Astrocyte (in vitro differentiated cells and primary cell): ENCODE data around the gene IVD. TPM values are rescaled to one million over a fixed set of nuclear protein-coding genes. Genes with fewer than 3 reads are reported as not detected.

Source experiments
- DNase-seq: peaks from one replicate; pipeline ENCODE4 v3.0.0-alpha.2; 2010; ENCODE audit warnings: low read depth
- FAIRE-seq: peaks from 2 replicates; lab custom pipeline; 2011; peaks lifted over from hg19 to GRCh38; lab: Jason Lieb, UNC
- H2AFZ ChIP-seq: 2 replicates; pipeline ENCODE4 v1.6.0; 2012; ENCODE audit warnings: low read depth, low read length, inconsistent platforms
- H3K27ac ChIP-seq: 2 replicates; pipeline ENCODE4 v1.5.1; 2011; ENCODE audit warnings: low read depth, low read length, inconsistent platforms
- H3K27me3 ChIP-seq: 2 replicates; pipeline ENCODE4 v1.6.0; 2011; ENCODE audit warnings: low read length, inconsistent platforms; ENCODE audit not compliant: insufficient read depth
- H3K36me3 ChIP-seq: 2 replicates; pipeline ENCODE4 v1.5.1; 2011; ENCODE audit warnings: low read length, inconsistent platforms; ENCODE audit not compliant: insufficient read depth
- H3K4me1 ChIP-seq: 2 replicates; pipeline ENCODE4 v1.5.1; 2011; ENCODE audit warnings: low read length, inconsistent platforms; ENCODE audit not compliant: insufficient read depth
- H3K4me2 ChIP-seq: 2 replicates; pipeline ENCODE4 v1.6.0; 2012; ENCODE audit warnings: low read length, inconsistent platforms
- H3K4me3 ChIP-seq: 2 replicates; pipeline ENCODE4 v1.5.1; 2011; ENCODE audit warnings: low read depth, mild to moderate bottlenecking, low read length, inconsistent platforms; ENCODE audit not compliant: insufficient read depth
- H3K79me2 ChIP-seq: 2 replicates; pipeline ENCODE4 v1.6.0; 2012; ENCODE audit warnings: mild to moderate bottlenecking, low read length, inconsistent platforms; ENCODE audit not compliant: insufficient read depth
- H3K9ac ChIP-seq: 2 replicates; pipeline ENCODE4 v1.6.0; 2012; ENCODE audit warnings: mild to moderate bottlenecking, low read length, inconsistent platforms
- H3K9me3 ChIP-seq: 2 replicates; pipeline ENCODE4 v1.5.1; 2012; ENCODE audit warnings: low read depth, mild to moderate bottlenecking, low read length, inconsistent platforms; ENCODE audit not compliant: insufficient read depth
- H4K20me1 ChIP-seq: 2 replicates; pipeline ENCODE4 v1.6.0; 2012; ENCODE audit warnings: low read length, inconsistent platforms; ENCODE audit not compliant: insufficient read depth
- H3K27ac Mint-ChIP-seq: one replicate; pipeline ENCODE4 v1.8.0; 2021; ENCODE audit warnings: mild to moderate bottlenecking, mixed read lengths; ENCODE audit not compliant: unreplicated experiment
- H3K27me3 Mint-ChIP-seq: one replicate; pipeline ENCODE4 v1.8.0; 2021; ENCODE audit warnings: low read depth, mixed read lengths; ENCODE audit not compliant: unreplicated experiment
- H3K36me3 Mint-ChIP-seq: one replicate; pipeline ENCODE4 v1.8.0; 2021; ENCODE audit warnings: low read depth, mixed read lengths; ENCODE audit not compliant: unreplicated experiment
- H3K4me1 Mint-ChIP-seq: one replicate; pipeline ENCODE4 v1.8.0; 2021; ENCODE audit warnings: low read depth, mixed read lengths; ENCODE audit not compliant: unreplicated experiment
- H3K4me3 Mint-ChIP-seq: one replicate; pipeline ENCODE4 v1.8.0; 2021; ENCODE audit warnings: mild to moderate bottlenecking, moderate library complexity, mixed read lengths; ENCODE audit not compliant: unreplicated experiment
- H3K9me3 Mint-ChIP-seq: one replicate; pipeline ENCODE4 v1.8.0; 2021; ENCODE audit warnings: mild to moderate bottlenecking, mixed read lengths; ENCODE audit not compliant: unreplicated experiment
- CTCF ChIP-seq: IDR thresholded peaks from 2 replicates; pipeline ENCODE4 v1.5.1; 2011; ENCODE audit warnings: low read depth, mild to moderate bottlenecking, inconsistent platforms, low read length, moderate library complexity; ENCODE audit not compliant: insufficient read depth
- EZH2 ChIP-seq: IDR thresholded peaks from 2 replicates; pipeline ENCODE4 v1.6.1; 2012; ENCODE audit warnings: mild to moderate bottlenecking, low read length, inconsistent platforms; ENCODE audit not compliant: insufficient read depth
- total RNA-seq: library from RNA; stranded (reverse); gene quantifications from 2 replicates; pipeline ENCODE4 v1.2.1, GENCODE V29; 2021

The IVD gene
- total RNA-seq, 1 donor from 2014 or later = 55.1 TPM

GRCh38 chr15:40425681-40426080, 20.1 kb downstream of the IVD start:
- H3K4me1 ChIP-seq = no peaks in the 10 kb centered on the region
- no peaks in the 10 kb centered on the region for H3K9me3 ChIP-seq
- FAIRE-seq (no peak), DNase-seq (no peak)
- Mint-ChIP-seq H3K4me3 (no peak overlapping the region), H3K27me3 (peaks cover 21% of the 10 kb centered on the region), H3K27ac (no peak overlapping the region), H3K4me1 (peaks cover 6% of the 10 kb centered on the region), H3K9me3 (no peaks in the 10 kb centered on the region), H3K36me3 (peaks cover 3% of the 10 kb centered on the region)
- H3K79me2 ChIP-seq = no peaks in the 10 kb centered on the region
- no peaks in the 10 kb centered on the region for H4K20me1 ChIP-seq
- H3K27ac ChIP-seq = no peak overlapping the region
- no peaks in the 10 kb centered on the region for H3K36me3 ChIP-seq
- no peak overlapping the region for H3K9ac ChIP-seq
- TF ChIP-seq EZH2 (no peak), CTCF (no peak)
- peaks cover 12% of the 10 kb centered on the region for H3K27me3 ChIP-seq
- no peak overlapping the region for H2AFZ ChIP-seq
- H3K4me2 ChIP-seq = no peak overlapping the region
- no peak overlapping the region for H3K4me3 ChIP-seq

DNA sequence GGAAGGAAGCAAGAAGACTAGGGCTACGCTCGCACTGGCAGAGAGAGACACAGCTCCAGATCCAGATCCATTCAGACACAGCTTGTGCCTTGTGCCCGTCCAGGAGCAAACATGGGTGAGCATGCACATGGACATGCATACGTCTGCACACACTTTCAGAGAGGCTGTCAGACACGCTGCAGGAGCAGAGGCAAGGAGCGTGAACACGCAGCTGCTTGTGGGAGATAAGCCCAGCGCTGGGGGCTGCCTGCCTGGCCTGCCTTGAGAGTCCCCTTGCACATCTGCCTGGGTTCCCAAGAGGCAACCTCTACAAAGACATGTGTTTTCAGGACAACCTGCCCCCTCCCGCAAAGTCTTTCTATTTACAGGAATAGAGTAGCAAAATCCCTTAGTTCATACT, 21.6 kb downstream of the IVD start:
- no peak for FAIRE-seq
- no peak for TF ChIP-seq CTCF
- no peak for TF ChIP-seq EZH2

DNA sequence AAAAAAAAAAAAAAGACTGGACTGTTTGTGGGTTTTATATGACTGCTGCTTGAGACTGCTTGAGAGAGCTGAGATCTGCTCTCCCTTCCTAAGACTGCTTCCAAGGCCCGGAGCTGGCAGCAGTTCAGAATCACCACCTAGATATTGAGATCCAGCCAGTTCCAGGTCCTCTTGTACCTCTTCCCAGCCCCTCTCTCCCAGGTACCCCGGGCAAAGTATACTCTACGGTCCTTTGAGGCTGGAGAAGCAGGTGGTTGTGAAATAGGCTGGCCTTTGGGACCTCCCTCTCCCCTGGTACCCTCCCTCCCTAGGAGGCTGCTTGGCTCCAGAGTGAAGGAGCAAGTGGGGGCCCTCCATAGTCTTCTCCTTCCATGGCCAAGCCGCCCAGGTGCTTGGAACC, 22.6 kb downstream of the IVD start:
- Histone ChIP-seq H3K27ac (no peak overlapping the region), H3K36me3 (no peaks in the 10 kb centered on the region), H3K9ac (no peak overlapping the region), H3K4me3 (no peak overlapping the region), H3K27me3 (peaks cover 18% of the 10 kb centered on the region), H3K79me2 (no peaks in the 10 kb centered on the region), H3K4me1 (no peaks in the 10 kb centered on the region), H3K4me2 (no peak overlapping the region), H2AFZ (no peak overlapping the region), H3K9me3 (no peaks in the 10 kb centered on the region), H4K20me1 (no peaks in the 10 kb centered on the region)
- DNase-seq (no peak), FAIRE-seq (no peak)
- Mint-ChIP-seq H3K4me3 (no peak overlapping the region), H3K9me3 (no peaks in the 10 kb centered on the region), H3K4me1 (peaks cover 6% of the 10 kb centered on the region), H3K36me3 (peaks cover 2% of the 10 kb centered on the region), H3K27ac (no peak overlapping the region), H3K27me3 (peaks cover 28% of the 10 kb centered on the region)
- TF ChIP-seq EZH2 (no peak), CTCF (no peak)

More for the DNA sequence above, 21.6 kb downstream of the IVD start:
- no peak overlapping the region for H3K4me2 ChIP-seq
- H3K36me3 ChIP-seq = no peaks in the 10 kb centered on the region
- no peak overlapping the region for H3K27ac ChIP-seq
- Mint-ChIP-seq H3K4me3 (no peak overlapping the region), H3K27ac (no peak overlapping the region), H3K9me3 (no peaks in the 10 kb centered on the region), H3K4me1 (peaks cover 6% of the 10 kb centered on the region), H3K36me3 (peaks cover 2% of the 10 kb centered on the region), H3K27me3 (peaks cover 21% of the 10 kb centered on the region)
- no peak overlapping the region for H2AFZ ChIP-seq
- no peak for DNase-seq
- H3K79me2 ChIP-seq = no peaks in the 10 kb centered on the region
- H4K20me1 ChIP-seq = no peaks in the 10 kb centered on the region
- no peaks in the 10 kb centered on the region for H3K4me1 ChIP-seq
- no peaks in the 10 kb centered on the region for H3K9me3 ChIP-seq
- H3K9ac ChIP-seq = no peak overlapping the region
- H3K4me3 ChIP-seq = no peak overlapping the region
- H3K27me3 ChIP-seq = peaks cover 14% of the 10 kb centered on the region
